Transverse colon (tissue), 4 donors: ENCODE measurements around the gene FA2H. TPM values are rescaled to one million over a fixed set of nuclear protein-coding genes. Genes with fewer than 3 reads are reported as not detected.

Source experiments
- DNase-seq: peaks from one replicate; pipeline ENCODE4 v3.0.0-alpha.2; 2019
- H3K27ac ChIP-seq, 4 donors: fragments of 200-600 bp; sonication (generic); 2 replicates each; pipeline ENCODE4 v1.5.1; 2016 to 2018; ENCODE audit warnings: inconsistent platforms in 4 of 4
- H3K27me3 ChIP-seq: fragments of 200-600 bp; sonication (generic); 2 replicates; pipeline ENCODE4 v1.5.1; 2017; ENCODE audit warnings: inconsistent platforms
- H3K36me3 ChIP-seq, 4 donors: fragments of 200-600 bp; sonication (generic); 2 replicates each; pipeline ENCODE4 v1.5.1; 2017 to 2019; ENCODE audit warnings: inconsistent platforms in 4 of 4
- H3K4me1 ChIP-seq, 4 donors: fragments of 200-600 bp; sonication (generic); 2 replicates each; pipeline ENCODE4 v1.5.1; 2017 to 2020; ENCODE audit warnings: inconsistent platforms in 4 of 4
- H3K4me3 ChIP-seq, 4 donors: fragments of 200-600 bp; sonication (generic); 1 replicate in 1 of 4; 2 replicates in 3 of 4; pipeline versions ENCODE4 v1.5.1 to v1.6.1; 2017 to 2019; ENCODE audit warnings: inconsistent platforms in 4 of 4
- H3K9me3 ChIP-seq, 2 donors: fragments of 200-600 bp; sonication (generic); 2 replicates each; pipeline ENCODE4 v1.5.1; 2017 to 2019; ENCODE audit warnings: inconsistent platforms in 2 of 2
- CTCF ChIP-seq, 5 experiments: fragments of 200-600 bp in 3 of 5; fragments of 450-650 bp in 2 of 5; sonication (generic) in 3 of 5; IDR thresholded peaks; 1 replicate in 2 of 5; 2 replicates in 3 of 5; pipeline ENCODE4 v1.5.1; 2016 to 2017; ENCODE audit warnings: antibody characterized with exemption in 5 of 5, inconsistent platforms in 3 of 5, mild to moderate bottlenecking in 2 of 5, moderate library complexity in 1 of 5
- EP300 ChIP-seq: sonication (generic); formaldehyde crosslinking; IDR thresholded peaks from one replicate; pipeline ENCODE4 v1.6.1; 2017; ENCODE audit warnings: antibody characterized with exemption, low read depth
- POLR2A ChIP-seq: fragments of 450-650 bp; IDR thresholded peaks from one replicate; pipeline ENCODE4 v1.6.1; 2016; ENCODE audit warnings: antibody characterized with exemption, mild to moderate bottlenecking, moderate library complexity
- POLR2AphosphoS5 ChIP-seq, 3 donors: sonication (generic); formaldehyde crosslinking; IDR thresholded peaks; one replicate each; pipeline ENCODE4 v1.6.1; 2016; ENCODE audit warnings: antibody characterized with exemption in 3 of 3
- WGBS, 2 donors: methylation state at CpG; one replicate each; pipeline ENCODE4 v1.1.5; 2018; ENCODE audit warnings: low coverage in 1 of 2; 5-methylcytosine and 5-hydroxymethylcytosine counted together
- in situ Hi-C, 4 donors: fragments of 200-750 bp; cut with MboI; loops; one replicate each; pipeline versions ENCODE4 v1.15.0 to v1.15.1; 2017; ENCODE audit warnings: low sequenced_read_pairs in 3 of 4, low pct_ligation_motif_present in 1 of 4, low pct_unique_long_range_greater_than_20kb in 1 of 4
- intact Hi-C: fragments of 100-400 bp; cut with DNase I; formaldehyde crosslinking; loops from one replicate; pipeline ENCODE4 v1.15.1; 2023; ENCODE audit warnings: low total_unique reads
- total RNA-seq, 4 donors: library from RNA; depleted of rRNA; stranded (reverse); fragments of >200 nt; gene quantifications; one replicate each; pipeline ENCODE4 v1.1.0, GENCODE V29; 2016

FA2H gene
- total RNA-seq, 4 donors from 2014 or later: 20.1 to 80.8 (median 36.8) TPM

DNA sequence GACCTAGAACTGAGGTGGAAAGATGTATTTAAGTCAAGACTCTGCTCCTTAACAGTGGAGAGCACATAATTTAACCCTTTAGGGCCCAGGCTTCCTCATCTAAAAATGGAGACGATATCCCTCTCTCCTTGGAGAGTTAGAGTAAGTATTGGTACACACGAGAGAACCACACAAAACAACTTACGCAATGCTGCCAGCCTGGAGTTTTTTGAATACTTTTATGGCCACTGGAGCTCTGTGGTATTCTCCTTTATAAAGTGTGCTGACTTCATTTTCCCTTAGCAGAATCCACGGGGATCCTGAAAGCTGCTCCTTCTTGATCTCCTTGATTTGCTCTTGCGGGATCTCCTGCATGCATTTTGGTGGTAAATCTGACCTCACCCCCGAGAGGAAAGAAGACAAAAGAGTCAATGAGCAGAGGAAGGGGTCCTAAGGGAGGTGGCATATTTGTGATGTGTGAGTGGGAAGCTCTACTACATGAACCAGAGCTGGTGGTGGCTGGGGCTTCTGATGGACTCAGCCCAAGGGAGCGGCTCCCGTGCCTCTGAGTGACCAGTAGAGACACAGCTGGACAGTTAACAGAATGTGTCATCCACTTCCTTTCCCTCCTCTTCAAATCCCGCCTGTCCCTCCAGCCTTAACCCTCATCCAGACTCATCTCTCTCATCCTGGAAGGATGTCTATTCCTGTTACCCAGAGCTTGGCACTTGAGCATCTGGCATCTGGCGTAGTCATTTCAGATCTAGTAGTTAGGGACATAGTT lies 83.3 kb downstream of the FA2H start:
- intact Hi-C loops (no loop called here), in situ Hi-C loops (no loop called here)
- TF ChIP-seq CTCF (IDR thresholded peaks at IDR 0.05) (no peak), POLR2AphosphoS5 (IDR thresholded peaks at IDR 0.05) (no peak), POLR2A (no peak), EP300 (no peak)
- no peaks in the 10 kb centered on the region for H3K27me3 ChIP-seq
- no peak overlapping the region for H3K4me3 ChIP-seq
- peaks cover 0 to 36% (median 10%) of the 10 kb centered on the region in 4 donors for H3K36me3 ChIP-seq
- H3K27ac ChIP-seq: no peak overlapping the region
- no peak for DNase-seq
- 90 to 96% methylated on average over 3 to 10 of the region's 10 CpGs for WGBS, 2 donors
- no peaks in the 10 kb centered on the region for H3K9me3 ChIP-seq
- peaks cover 0 to 2% (median under 1%) of the 10 kb centered on the region in 4 donors for H3K4me1 ChIP-seq

DNA sequence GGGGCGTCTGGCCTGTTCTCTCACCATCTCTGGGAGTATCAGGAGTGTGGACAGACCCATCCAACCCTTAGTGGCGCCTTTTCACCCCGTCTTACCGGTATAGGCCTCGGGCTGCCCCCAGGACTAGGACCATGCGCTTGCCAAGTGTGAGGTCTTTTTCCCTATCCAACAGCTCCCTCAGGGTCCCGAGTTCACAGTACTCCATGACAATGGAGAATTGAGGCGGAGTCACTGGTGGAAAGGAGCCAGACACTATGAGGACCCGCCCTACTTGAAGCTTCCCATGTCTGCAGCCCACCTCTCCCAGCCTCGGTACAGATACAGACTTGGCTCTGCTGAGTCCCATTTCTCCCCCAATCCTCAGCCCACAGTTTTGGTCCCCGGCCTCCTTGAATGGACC lies 92.1 kb downstream of the FA2H start:
- DNase-seq: no peak
- in situ Hi-C loops: no loop called here
- no peak overlapping the region for H3K27ac ChIP-seq
- TF ChIP-seq POLR2AphosphoS5 (IDR thresholded peaks at IDR 0.05) (no peak), POLR2A (no peak), CTCF (IDR thresholded peaks at IDR 0.05) (no peak), EP300 (no peak)
- H3K9me3 ChIP-seq: no peaks in the 10 kb centered on the region
- peaks cover 0 to 22% (median 0%) of the 10 kb centered on the region in 4 donors for H3K36me3 ChIP-seq
- H3K4me1 ChIP-seq: no peaks in the 10 kb centered on the region
- intact Hi-C loops: no loop called here
- H3K27me3 ChIP-seq: no peaks in the 10 kb centered on the region
- H3K4me3 ChIP-seq: no peak overlapping the region
- 89 to 98% methylated on average over 8 to 11 of the region's 11 CpGs for WGBS, 2 donors

- Histone ChIP-seq H3K9me3 (no peaks in the 10 kb centered on the region), H3K36me3 (peaks cover 0 to 22% (median 0%) of the 10 kb centered on the region in 4 donors), H3K4me3 (no peak overlapping the region), H3K27me3 (no peaks in the 10 kb centered on the region), H3K27ac (no peak overlapping the region), H3K4me1 (no peaks in the 10 kb centered on the region)
- 96 to 100% methylated on average over 1 to 6 of the region's 6 CpGs for WGBS, 2 donors
- intact Hi-C loops (no loop called here), in situ Hi-C loops (no loop called here)
- DNase-seq: no peak
- TF ChIP-seq POLR2AphosphoS5 (IDR thresholded peaks at IDR 0.05): no peak
- no peak for TF ChIP-seq EP300
- TF ChIP-seq POLR2A: no peak
- no peak for TF ChIP-seq CTCF (IDR thresholded peaks at IDR 0.05)
These were observed 93.9 kb downstream of the FA2H start for GRCh38 chr16:74680681-74681080.

- no peaks in the 10 kb centered on the region for H3K9me3 ChIP-seq
- intact Hi-C loops: no loop called here
- in situ Hi-C loops: no loop called here
- no peak overlapping the region for H3K4me3 ChIP-seq
- no peaks in the 10 kb centered on the region for H3K4me1 ChIP-seq
- WGBS, 2 donors: 47 to 50% methylated on average over 2 of the region's 2 CpGs
- no peak for DNase-seq
- H3K27ac ChIP-seq: no peak overlapping the region
- TF ChIP-seq POLR2A: no peak
- TF ChIP-seq CTCF (IDR thresholded peaks at IDR 0.05): no peak
- TF ChIP-seq EP300: no peak
- TF ChIP-seq POLR2AphosphoS5 (IDR thresholded peaks at IDR 0.05): no peak
- peaks cover 0 to 29% (median 0%) of the 10 kb centered on the region in 4 donors for H3K36me3 ChIP-seq
- H3K27me3 ChIP-seq: no peaks in the 10 kb centered on the region
These were observed 94.6 kb downstream of the FA2H start for GRCh38 chr16:74679983-74680382.
